HK-2 (cell line): Measurements from ENCODE around the gene NRDE2.

Source experiments
- DNase-seq: peaks from one replicate; pipeline ENCODE4 v3.0.0-alpha.2; 2018; ENCODE audit not compliant: unreplicated experiment

NRDE2 gene, protein sequence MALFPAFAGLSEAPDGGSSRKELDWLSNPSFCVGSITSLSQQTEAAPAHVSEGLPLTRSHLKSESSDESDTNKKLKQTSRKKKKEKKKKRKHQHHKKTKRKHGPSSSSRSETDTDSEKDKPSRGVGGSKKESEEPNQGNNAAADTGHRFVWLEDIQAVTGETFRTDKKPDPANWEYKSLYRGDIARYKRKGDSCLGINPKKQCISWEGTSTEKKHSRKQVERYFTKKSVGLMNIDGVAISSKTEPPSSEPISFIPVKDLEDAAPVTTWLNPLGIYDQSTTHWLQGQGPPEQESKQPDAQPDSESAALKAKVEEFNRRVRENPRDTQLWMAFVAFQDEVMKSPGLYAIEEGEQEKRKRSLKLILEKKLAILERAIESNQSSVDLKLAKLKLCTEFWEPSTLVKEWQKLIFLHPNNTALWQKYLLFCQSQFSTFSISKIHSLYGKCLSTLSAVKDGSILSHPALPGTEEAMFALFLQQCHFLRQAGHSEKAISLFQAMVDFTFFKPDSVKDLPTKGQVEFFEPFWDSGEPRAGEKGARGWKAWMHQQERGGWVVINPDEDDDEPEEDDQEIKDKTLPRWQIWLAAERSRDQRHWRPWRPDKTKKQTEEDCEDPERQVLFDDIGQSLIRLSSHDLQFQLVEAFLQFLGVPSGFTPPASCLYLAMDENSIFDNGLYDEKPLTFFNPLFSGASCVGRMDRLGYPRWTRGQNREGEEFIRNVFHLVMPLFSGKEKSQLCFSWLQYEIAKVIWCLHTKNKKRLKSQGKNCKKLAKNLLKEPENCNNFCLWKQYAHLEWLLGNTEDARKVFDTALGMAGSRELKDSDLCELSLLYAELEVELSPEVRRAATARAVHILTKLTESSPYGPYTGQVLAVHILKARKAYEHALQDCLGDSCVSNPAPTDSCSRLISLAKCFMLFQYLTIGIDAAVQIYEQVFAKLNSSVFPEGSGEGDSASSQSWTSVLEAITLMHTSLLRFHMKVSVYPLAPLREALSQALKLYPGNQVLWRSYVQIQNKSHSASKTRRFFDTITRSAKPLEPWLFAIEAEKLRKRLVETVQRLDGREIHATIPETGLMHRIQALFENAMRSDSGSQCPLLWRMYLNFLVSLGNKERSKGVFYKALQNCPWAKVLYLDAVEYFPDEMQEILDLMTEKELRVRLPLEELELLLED

DNA sequence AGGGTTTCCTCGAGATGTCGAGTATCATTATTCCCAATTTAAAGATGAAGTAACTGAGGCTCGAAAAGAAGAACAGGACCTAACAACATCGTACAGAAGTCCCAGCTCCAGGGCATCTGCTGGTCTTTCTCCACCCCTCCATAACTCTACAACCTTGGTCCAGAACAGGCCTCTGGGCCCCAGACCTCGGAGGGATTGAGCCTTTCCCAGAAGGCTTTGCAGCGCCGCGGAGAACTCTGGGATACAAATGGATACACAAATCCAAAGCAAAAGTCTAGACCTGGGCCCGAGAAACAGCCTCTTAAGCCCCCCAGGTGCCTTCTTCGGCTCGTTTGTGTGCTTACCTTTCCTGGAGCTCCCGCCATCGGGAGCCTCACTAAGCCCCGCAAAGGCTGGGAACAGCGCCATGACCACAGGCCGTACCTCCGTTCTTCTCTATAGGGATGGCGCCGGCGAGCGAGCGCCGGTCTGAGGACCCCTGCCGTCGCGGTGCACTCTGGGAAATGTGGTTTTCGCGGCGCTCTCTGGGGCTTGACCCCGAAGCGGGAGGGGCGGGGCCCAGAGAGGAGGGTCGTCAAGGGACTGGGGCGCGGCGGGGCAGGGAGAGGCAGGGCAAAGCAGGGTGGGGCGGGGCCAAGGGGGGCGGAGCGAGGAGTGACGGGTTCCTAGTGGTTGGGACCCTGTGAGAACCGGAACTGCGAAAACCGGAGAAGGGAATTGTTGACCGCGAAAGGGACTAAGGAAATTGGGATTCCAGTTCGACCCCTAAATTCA, at the start of gene NRDE2:
Gene NRDE2 (minus strand): TSS at position 445 of the 774 bp plus-strand sequence. CDS start 37 bp downstream, at position 408.
- peak; percentile 99 for DNase-seq

DNA sequence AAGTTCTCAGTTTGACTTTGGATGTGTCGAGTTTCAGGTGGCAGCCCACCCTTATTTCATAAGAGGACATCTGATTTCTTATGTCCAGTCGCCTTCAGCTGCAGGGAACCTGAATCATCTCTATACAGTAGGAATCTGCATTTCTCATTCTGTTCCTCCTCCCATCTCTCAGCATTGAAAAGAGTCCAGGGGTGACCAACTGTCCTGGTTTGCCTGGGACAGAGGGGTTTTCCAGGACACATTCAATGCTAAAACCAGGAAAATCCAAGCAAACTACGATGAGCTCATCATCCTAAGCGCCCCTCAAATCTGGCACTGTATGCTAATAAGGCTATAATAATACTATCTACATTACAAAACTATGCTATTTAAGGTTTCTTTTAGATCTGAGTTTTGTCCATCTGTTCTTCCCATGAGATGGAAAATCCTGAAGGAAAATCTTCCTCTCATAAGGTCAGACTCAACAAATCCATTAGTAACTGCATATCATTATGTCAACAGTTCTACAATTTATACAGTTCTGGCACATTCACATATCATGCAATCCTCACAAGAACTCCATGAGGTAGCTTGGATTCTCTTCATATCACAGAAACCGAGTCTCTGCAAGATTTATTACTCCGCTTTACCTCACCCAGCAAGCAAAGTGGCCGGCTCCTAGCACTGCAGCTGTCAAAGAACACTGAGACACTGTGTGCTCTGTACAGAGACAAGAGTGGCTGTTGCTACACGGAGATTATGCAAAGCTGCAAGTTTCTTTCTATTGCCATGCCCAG, 49.5 kb upstream of the NRDE2 start:
- DNase-seq, result no peak

DNA sequence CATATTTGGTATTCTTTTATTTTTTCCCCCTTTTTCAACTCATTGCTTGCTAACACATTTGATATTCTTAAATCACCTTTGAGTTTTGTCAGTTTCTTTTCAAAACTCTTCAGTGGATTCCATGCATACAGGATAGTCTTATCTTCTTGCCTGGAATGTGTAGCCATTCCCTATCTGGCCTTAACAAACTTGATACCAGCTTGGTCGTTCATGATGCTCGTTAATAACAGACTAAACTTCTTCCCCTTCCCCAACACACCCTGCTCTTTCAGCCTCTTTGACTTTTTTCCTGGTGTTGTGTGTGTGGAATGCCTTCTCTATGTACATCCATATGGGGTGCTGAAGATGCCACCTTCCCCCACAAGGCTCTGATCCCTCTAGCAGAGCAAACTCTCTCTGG, 47.4 kb upstream of the NRDE2 start:
- no peak for DNase-seq

DNA sequence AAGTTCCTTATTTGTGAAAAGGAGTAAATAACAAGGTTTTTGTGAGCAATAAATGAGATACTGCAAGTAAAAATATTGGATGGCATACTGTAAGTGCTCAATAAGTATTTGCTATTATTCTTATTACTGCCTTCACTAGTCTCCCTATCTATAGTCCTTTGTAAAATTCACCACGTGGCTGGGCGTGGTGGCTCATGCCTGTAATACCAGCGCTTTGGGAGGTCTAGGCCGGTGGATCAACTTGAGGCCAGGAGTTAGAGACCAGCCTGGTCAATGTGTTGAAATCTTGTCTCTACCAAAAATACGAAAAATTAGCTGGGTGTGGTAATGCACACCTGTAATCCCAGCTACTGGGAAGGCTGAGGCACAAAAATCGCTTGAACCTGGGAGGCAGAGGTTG, 46.5 kb upstream of the NRDE2 start:
- no peak for DNase-seq

DNA sequence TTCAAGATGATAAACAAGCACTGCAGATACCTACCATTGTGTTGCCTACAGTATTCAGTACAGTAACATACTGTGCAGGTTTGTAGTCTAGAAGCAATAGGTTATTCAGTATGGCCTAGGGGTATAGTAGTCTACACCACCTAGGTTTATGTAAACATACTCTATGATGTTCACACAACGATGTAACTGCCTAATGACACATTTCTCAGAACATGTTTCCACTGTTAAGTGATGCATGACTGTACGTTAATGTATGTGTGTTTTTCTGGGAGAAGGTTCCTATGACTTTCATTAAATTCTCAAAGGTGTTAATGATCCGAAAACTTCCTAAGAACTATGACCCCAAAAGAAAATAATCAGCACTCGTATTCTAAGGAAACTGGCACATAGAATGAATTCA, 44.2 kb upstream of the NRDE2 start:
- DNase-seq, result no peak

DNA sequence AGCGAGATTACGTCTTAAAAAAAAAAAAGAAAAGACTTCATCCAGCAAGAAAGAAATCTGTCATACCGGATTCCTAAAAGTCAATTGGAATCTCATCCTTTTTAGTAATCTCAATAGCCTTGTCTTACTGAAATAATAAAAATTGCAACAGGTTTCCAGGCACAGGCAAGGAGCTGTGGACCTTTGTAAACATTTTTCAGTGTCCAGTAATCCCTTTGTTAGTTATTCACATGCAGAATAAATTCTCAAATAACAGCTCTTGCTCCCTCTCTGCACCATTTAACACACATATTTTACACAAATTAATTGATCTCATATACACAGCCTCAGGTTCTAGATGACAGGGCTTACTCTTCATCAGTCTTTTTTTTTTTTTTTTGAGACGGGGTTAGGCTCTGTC, 43.1 kb upstream of the NRDE2 start:
- no peak for DNase-seq

DNA sequence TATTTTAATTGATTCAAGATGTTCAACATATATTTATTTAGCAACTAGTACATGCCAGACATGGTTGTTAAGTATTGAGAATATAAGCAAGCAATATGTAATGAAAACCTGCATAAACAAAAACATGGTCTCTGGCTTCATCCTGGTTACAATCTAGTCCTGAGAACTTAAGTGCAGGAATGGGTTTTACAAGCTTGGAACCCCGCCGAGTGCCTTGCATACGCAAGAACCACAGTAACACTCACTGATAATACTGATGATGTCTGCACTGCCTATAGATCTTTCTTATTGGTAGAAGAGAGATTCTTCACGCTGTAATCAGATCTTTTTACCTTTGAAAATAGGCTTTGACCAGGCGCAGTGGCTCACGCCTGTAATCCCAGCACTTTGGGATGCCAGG, 42.1 kb upstream of the NRDE2 start:
- DNase-seq, result no peak

DNA sequence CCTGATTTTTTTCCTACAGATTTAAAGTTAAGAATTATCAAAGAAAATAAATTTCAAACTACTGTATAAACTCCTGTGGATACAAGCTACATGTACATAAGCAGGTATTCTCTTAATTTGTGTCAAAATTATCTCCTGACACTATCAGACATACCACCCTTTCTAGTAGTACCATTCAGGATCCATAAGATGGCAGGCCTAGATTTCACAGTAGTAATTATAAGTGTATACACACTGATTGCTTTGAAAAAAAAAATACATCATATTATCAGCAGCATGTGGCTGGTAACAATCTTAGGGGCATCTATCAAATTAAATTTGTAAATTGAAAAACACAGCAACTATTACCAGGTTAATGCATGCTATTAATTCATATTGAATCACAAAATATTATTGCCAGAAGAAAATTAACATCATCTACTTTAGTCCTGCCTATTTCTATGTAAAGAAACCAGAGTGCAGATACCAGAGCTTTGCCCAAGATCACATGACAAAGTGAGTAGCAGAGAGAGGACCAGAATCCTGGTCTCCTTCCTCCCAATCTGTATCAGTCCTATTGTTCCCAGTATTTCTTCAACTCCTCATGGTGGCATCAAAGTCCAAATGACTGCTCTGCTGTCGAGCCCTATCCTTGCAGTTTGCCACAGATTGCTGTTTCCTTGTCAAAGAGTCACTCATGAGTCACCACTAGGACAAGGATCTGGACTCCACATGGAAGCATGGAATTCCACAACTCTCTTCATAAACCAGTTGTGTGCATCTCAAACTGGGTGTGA, 37.4 kb upstream of the NRDE2 start:
- no peak for DNase-seq

DNA sequence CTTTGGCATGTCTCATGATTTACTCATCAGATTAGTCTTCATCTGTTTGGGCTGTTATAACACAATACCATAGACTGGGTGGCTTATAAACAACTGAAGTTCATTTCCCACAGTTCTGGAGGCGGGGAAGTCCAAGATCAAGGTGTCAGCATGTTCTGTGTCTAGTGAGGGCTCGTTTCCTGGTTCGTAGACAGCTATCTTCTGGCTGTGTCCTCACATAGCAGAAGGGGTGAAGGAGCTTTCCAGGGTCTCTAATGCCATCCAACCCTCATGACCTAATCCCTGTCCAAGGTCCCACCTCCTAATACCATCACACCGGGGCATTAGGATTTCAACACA, 30.8 kb upstream of the NRDE2 start:
- no peak for DNase-seq

DNA sequence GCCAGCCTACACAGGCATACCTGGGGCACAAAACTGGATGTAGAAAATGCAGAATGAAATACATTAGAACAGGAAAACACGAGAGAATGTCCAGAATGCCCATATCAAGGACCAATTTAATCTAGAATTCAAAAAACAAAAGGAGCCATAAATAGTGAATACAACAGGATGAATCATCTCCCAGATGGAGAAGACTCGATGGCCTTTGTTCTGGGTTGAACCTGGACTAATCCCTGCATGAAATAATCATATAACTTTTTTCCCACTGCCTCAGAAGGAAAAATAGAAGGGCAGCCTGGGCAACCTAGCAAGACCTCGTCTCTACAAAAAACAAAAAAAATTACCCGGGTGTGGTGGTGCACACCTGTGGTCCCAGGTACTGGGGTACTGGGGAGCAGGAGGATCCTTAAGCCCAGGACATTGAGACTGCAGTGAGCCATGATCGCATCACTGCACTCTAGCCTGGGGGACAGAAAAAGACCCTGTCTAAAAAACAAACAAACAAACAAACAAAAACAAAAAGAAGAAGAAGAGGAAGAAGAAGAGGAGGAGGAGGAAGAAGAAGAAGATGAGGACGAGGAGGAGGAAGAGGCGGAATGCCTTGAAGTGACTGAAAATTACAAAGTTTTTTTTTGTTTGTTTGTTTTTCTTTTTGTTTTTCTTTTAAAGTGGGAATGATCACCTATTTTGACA, 30.3 kb upstream of the NRDE2 start:
- DNase-seq, result no peak

DNA sequence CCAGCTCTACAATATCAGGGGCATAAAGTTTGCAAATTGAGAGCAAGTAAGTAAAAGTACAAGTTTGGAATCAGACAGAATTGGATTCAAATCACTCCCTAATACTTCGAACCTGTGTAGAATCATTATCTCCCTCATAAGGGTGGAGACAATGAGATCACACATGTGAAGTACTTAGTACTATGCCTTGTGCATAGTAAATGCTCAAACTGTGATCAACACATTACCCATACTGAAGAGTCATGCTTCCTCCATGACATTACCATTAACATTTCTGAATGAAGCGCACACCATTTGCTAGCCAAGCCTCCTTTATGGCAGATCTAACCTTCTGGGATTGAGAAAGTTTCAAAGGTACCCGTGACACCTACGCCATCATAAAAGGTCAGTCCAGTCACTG, 26.6 kb upstream of the NRDE2 start:
- DNase-seq, result no peak

DNA sequence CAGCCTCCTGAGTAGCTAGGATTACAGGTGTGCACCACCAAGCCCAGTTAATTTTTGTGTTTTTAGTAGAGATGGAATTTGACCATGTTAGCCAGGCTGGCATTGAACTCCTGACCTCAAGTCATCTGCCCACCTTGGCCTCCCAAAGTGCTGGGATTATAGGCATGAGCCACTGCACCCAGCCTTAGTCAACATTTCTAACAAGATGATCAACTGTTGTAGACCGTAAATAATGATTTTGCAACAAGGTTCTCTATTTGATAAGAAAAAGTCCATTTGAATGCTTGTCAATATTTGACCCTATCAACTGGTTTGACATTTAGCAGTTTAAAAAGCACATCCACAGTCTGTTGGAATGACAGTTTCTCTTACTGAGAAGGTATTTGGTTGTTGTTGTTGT, 25.2 kb upstream of the NRDE2 start:
- DNase-seq, result no peak

DNA sequence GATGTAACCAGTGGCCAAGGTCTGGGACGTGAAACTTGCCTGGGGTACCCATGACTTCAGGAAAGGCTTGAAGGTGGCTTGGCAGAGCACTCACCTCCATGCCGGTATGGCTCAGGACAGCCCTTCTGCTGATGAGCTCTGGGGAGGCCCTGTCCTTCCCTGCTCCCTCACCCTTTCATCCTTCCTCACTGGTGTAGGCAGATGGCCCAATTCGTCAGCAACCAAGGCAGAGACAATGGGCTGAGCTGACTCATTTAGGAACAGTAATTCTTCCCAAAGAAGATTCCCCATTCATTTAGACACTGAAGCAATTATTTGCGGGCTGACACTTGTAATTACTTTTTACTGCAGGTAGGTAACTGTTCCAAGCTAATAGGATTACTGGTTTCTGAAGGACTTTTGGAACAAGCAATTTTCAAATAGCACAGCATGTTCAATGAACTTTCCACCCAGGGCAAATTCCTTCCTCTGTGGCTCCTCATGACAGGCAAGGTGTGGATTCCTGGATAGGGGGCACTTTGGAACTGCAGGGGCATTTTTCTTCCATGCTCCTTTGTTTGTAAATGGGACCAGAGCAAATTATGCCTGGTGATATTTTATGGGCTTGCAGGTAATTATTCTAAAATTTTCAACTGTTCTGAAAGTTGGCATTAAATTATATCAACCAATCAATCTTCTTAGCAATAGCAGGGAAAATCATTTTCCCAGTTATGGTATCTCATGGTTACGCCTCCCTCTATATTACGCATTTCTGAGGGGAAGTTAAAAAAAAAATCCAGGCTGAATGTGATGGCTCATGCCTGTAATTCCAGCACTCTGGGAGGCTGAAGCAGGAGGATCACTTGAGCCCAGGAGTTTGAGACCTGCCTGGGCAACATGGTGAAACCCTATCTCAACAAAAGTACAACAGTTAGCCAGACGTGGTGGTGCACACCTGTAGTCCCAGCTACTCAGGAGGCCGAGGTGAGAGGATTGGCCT, 24.1 kb upstream of the NRDE2 start:
- no peak for DNase-seq

DNA sequence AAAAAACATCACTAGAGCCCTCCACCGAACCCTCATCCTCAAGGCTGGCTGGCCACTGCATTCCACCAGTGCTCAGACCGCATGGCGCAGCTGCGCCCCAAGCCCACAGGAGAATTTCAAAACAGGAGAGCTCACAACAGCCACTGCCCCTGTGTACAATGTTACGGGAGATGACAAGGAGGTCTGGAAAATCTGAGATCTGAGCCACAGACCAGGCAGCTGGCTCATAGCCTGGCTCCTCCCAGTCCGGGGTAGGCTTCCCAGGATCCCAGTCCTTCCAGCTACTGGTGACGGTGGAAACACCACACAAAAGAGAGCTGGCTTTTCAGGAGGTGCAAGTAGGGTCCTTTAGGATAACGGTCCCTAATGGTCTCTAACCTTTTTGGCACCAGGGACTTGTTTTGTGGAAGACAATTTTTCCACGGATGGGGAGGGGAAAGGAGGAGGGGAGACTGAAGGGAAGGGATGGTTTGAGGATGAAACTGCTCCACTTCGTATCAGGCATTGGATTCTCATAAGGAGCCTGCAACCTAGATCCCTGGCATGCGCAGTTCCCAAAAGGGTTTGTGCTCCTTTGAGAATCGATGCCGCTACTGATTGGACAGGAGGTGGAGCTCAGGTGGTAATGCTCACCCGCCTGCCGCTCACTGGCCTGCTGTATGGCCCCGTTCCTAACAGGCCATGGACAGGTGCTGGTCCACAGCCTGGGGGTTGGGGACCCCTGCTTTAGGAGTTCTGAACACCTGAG, 23.0 kb upstream of the NRDE2 start:
- DNase-seq, result no peak

DNA sequence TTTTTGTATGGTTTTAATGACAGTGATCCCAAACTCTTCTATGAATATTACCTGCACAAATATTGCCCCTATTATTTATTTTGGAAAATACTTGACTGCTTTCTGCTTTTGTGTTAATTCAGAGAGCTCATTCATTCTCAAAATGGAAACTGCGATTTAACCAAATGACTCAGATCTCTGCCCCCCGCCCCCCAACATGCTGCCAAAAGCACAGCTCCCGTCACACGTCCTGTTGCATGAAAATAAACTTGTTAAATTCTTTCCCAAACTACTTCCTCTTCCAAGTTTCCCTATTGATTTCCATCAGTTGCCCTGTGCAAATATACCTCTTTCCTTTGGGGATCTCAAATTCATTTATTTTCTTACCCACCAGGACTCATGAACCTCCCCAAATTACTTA, 18.0 kb upstream of the NRDE2 start:
- DNase-seq, result no peak

DNA sequence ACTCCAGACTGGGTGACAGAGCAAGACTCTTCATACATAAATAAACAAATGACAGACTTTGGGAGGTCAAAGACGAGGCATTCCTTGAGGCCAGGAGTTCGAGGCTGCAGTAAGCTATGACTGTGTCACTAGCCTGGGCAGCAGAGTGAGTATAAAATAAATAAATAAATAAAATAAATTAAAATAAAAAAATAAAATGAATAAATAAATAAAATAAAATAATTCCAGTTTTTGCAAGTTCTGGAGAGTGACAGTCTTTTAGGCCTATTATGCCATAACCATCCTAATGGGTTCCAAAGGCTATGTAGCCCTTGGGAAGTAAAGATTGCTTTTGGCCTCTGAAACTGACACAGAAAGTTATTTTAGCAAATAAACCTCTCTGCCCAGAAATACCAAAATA, 16.5 kb upstream of the NRDE2 start:
- no peak for DNase-seq

DNA sequence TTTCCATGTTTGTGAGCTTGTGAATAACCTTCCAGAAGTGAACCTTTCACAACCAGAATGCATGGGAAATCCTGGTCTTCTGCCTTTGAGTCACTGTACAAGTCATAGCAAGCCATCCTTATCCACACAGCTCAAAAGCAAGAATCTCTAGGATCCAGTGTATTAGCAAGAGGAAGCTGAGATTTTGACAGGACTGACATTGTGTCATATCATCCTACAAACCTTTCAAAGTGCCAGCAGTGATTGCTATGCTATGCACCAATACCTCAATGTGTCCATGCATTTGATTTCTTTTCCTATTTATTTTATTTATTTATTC, 13.5 kb upstream of the NRDE2 start:
- no peak for DNase-seq
